ENCODE measurements around the gene ANKRD40. TPM values are rescaled to one million over a fixed set of nuclear protein-coding genes. Genes with fewer than 3 reads are reported as not detected.

Gene ANKRD40
- total and polyA plus RNA-seq, 9 of the 15 experiments (the other 6 are each of a cell fraction or from before 2014, with no cell fraction given), result 9.0 to 28.9 (median 27.7) TPM

DNA sequence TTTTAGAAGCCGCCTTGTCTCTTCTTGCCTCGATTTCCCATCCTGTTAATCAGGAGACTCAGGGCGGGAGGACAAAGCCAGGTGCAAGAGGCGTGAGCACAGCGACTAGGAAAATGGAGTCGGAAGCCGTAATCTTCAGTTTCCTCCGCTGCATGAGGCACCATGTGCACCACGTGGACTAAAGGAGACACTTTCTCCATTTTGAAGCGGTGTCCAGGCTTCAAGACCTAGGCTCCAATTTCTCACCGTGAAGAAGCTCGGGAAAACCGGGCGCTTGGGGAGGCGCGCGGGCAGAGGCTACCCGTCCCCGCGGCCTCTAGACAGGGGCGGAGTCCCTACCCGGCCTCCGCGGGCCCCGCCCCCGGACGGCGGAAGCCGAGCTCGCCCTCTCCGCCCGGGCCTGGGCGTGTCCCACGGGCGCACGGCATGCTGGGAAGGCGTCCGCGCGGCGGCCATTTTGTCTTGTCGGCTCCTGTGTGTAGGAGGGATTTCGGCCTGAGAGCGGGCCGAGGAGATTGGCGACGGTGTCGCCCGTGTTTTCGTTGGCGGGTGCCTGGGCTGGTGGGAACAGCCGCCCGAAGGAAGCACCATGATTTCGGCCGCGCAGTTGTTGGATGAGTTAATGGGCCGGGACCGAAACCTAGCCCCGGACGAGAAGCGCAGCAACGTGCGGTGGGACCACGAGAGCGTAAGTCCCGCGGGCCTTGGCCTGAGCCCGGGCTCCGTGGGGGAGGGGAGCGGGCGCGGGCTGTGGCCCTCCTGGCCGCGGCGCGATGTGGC is 11.6 kb upstream of the ANKRD40 start, which contains the start of gene LUC7L3 (continued):
- TF ChIP-seq, protein P1, sequence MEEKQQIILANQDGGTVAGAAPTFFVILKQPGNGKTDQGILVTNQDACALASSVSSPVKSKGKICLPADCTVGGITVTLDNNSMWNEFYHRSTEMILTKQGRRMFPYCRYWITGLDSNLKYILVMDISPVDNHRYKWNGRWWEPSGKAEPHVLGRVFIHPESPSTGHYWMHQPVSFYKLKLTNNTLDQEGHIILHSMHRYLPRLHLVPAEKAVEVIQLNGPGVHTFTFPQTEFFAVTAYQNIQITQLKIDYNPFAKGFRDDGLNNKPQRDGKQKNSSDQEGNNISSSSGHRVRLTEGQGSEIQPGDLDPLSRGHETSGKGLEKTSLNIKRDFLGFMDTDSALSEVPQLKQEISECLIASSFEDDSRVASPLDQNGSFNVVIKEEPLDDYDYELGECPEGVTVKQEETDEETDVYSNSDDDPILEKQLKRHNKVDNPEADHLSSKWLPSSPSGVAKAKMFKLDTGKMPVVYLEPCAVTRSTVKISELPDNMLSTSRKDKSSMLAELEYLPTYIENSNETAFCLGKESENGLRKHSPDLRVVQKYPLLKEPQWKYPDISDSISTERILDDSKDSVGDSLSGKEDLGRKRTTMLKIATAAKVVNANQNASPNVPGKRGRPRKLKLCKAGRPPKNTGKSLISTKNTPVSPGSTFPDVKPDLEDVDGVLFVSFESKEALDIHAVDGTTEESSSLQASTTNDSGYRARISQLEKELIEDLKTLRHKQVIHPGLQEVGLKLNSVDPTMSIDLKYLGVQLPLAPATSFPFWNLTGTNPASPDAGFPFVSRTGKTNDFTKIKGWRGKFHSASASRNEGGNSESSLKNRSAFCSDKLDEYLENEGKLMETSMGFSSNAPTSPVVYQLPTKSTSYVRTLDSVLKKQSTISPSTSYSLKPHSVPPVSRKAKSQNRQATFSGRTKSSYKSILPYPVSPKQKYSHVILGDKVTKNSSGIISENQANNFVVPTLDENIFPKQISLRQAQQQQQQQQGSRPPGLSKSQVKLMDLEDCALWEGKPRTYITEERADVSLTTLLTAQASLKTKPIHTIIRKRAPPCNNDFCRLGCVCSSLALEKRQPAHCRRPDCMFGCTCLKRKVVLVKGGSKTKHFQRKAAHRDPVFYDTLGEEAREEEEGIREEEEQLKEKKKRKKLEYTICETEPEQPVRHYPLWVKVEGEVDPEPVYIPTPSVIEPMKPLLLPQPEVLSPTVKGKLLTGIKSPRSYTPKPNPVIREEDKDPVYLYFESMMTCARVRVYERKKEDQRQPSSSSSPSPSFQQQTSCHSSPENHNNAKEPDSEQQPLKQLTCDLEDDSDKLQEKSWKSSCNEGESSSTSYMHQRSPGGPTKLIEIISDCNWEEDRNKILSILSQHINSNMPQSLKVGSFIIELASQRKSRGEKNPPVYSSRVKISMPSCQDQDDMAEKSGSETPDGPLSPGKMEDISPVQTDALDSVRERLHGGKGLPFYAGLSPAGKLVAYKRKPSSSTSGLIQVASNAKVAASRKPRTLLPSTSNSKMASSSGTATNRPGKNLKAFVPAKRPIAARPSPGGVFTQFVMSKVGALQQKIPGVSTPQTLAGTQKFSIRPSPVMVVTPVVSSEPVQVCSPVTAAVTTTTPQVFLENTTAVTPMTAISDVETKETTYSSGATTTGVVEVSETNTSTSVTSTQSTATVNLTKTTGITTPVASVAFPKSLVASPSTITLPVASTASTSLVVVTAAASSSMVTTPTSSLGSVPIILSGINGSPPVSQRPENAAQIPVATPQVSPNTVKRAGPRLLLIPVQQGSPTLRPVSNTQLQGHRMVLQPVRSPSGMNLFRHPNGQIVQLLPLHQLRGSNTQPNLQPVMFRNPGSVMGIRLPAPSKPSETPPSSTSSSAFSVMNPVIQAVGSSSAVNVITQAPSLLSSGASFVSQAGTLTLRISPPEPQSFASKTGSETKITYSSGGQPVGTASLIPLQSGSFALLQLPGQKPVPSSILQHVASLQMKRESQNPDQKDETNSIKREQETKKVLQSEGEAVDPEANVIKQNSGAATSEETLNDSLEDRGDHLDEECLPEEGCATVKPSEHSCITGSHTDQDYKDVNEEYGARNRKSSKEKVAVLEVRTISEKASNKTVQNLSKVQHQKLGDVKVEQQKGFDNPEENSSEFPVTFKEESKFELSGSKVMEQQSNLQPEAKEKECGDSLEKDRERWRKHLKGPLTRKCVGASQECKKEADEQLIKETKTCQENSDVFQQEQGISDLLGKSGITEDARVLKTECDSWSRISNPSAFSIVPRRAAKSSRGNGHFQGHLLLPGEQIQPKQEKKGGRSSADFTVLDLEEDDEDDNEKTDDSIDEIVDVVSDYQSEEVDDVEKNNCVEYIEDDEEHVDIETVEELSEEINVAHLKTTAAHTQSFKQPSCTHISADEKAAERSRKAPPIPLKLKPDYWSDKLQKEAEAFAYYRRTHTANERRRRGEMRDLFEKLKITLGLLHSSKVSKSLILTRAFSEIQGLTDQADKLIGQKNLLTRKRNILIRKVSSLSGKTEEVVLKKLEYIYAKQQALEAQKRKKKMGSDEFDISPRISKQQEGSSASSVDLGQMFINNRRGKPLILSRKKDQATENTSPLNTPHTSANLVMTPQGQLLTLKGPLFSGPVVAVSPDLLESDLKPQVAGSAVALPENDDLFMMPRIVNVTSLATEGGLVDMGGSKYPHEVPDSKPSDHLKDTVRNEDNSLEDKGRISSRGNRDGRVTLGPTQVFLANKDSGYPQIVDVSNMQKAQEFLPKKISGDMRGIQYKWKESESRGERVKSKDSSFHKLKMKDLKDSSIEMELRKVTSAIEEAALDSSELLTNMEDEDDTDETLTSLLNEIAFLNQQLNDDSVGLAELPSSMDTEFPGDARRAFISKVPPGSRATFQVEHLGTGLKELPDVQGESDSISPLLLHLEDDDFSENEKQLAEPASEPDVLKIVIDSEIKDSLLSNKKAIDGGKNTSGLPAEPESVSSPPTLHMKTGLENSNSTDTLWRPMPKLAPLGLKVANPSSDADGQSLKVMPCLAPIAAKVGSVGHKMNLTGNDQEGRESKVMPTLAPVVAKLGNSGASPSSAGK (IDR thresholded peaks at IDR 0.05), result peak; percentile 98
- no peak for TF ChIP-seq MTF1 (CRISPR knock-in tag; IDR thresholded peaks at IDR 0.05; ENCODE audit: borderline replicate concordance)
- TF ChIP-seq, protein P2, sequence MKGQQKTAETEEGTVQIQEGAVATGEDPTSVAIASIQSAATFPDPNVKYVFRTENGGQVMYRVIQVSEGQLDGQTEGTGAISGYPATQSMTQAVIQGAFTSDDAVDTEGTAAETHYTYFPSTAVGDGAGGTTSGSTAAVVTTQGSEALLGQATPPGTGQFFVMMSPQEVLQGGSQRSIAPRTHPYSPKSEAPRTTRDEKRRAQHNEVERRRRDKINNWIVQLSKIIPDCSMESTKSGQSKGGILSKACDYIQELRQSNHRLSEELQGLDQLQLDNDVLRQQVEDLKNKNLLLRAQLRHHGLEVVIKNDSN (CRISPR knock-in tag; IDR thresholded peaks at IDR 0.05), result peak; percentile 70
- no peak for TF ChIP-seq NR2F6 (CRISPR knock-in tag; IDR thresholded peaks at IDR 0.05)
- no peak for TF ChIP-seq ILF3 (IDR thresholded peaks at IDR 0.05; ENCODE audit: borderline replicate concordance)
- TF ChIP-seq, protein P3, sequence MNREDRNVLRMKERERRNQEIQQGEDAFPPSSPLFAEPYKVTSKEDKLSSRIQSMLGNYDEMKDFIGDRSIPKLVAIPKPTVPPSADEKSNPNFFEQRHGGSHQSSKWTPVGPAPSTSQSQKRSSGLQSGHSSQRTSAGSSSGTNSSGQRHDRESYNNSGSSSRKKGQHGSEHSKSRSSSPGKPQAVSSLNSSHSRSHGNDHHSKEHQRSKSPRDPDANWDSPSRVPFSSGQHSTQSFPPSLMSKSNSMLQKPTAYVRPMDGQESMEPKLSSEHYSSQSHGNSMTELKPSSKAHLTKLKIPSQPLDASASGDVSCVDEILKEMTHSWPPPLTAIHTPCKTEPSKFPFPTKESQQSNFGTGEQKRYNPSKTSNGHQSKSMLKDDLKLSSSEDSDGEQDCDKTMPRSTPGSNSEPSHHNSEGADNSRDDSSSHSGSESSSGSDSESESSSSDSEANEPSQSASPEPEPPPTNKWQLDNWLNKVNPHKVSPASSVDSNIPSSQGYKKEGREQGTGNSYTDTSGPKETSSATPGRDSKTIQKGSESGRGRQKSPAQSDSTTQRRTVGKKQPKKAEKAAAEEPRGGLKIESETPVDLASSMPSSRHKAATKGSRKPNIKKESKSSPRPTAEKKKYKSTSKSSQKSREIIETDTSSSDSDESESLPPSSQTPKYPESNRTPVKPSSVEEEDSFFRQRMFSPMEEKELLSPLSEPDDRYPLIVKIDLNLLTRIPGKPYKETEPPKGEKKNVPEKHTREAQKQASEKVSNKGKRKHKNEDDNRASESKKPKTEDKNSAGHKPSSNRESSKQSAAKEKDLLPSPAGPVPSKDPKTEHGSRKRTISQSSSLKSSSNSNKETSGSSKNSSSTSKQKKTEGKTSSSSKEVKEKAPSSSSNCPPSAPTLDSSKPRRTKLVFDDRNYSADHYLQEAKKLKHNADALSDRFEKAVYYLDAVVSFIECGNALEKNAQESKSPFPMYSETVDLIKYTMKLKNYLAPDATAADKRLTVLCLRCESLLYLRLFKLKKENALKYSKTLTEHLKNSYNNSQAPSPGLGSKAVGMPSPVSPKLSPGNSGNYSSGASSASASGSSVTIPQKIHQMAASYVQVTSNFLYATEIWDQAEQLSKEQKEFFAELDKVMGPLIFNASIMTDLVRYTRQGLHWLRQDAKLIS (CRISPR knock-in tag; IDR thresholded peaks at IDR 0.05), result 0 out of 2 replicates have a peak, but pooled peaks have one; percentile 83
- TF ChIP-seq NR3C1 (CRISPR knock-in tag; IDR thresholded peaks at IDR 0.05), result peak; percentile 71; the same call in 1 of the 2 replicates
- no peak for TF ChIP-seq ZNF324 (CRISPR knock-in tag; IDR thresholded peaks at IDR 0.05)
- TF ChIP-seq, protein P4, sequence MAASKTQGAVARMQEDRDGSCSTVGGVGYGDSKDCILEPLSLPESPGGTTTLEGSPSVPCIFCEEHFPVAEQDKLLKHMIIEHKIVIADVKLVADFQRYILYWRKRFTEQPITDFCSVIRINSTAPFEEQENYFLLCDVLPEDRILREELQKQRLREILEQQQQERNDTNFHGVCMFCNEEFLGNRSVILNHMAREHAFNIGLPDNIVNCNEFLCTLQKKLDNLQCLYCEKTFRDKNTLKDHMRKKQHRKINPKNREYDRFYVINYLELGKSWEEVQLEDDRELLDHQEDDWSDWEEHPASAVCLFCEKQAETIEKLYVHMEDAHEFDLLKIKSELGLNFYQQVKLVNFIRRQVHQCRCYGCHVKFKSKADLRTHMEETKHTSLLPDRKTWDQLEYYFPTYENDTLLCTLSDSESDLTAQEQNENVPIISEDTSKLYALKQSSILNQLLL (CRISPR knock-in tag; IDR thresholded peaks at IDR 0.05; ENCODE audit: borderline replicate concordance), result no peak
